ENCODE results near the gene PCYT2.

- TF ChIP-seq POLR2A (IDR thresholded peaks at IDR 0.05) = no peak
- no peak for TF ChIP-seq CTCF (IDR thresholded peaks at IDR 0.05)
- TF ChIP-seq EP300 (IDR thresholded peaks at IDR 0.05) = no peak
Measured at GRCh38 chr17:81933178-81933699, 22.0 kb upstream of the PCYT2 start.
